HG03520 (cell line): ENCODE data around the gene RNF10.
"Not testable (repeated sequence)": the region's sequence is repeated elsewhere in the genome, so short reads cannot be mapped to it uniquely, and the experiment has no call there.

Source experiments
- ATAC-seq: cut with Tn5 transposase; IDR thresholded peaks from one replicate; pipeline ENCODE4 v1.9.1; 2021; ENCODE audit warnings: mild to moderate bottlenecking, moderate library complexity; ENCODE audit not compliant: unreplicated experiment

Gene RNF10

DNA sequence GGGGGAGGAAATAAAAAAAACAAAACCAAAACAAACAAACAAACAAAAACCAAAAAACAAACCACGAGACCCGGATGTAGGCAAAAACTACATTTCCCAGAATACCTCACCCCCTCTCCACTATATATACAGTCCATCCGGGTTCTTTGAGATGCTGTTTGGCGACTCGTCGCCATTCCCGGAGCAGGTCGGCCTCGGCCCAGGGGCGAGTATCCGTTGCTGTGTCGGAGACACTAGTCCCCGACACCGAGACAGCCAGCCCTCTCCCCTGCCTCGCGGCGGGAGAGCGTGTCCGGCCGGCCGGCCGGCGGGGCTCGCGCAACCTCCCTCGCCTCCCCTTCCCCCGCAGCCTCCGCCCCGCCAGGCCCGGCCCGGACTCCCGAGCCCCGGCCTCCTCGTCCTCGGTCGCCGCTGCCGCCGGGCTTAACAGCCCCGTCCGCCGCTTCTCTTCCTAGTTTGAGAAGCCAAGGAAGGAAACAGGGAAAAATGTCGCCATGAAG, at the start of gene RNF10:
TSS of gene RNF10 (plus strand) at position 154 of the 500 bp plus-strand sequence. CDS start 456 bp downstream, outside the sequence.
- ATAC-seq: peak; percentile 59

DNA sequence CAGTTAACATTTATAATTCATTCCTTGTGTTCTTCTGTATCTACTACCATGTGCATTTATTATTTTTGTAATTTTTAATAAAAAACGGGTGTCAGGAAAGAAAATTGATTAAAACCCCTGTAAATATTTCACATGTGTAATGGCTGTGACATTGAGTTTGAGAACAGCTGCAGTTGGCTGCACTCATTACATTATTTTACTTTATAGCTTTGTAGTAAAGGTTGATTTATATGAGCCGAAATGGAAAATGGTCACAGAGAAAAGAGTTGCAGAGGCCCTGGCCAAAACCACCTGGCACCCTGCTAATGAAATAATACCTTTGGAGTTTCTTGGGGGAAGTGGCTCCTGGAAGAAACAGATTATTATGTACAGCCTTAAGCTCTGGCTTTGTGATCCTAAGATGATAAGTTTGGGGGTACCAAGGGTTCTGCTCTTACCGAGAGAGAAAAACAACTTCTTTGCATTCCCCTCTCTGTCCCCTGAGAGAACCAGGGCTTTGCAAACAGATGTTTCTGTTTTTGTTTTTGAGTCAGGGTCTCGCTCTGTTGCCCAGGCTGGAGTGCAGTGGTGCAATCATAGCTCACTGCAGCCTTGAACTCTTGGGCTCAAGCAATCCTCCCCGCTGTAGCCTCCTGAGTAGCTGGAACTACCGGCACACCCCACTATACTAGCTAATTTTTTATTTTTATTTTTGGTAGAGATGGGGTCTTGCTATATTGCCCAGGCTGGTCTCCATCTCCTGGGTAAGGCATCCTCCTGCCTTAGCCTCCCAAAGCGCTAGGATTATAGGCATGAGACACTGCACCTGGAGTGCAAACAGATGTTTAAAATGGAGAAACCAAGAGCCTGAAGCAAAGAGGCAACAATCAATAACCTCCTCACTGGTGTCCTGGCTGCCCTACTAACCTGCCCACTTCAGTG, 47.9 kb upstream of the RNF10 start:
- ATAC-seq: no peak

DNA sequence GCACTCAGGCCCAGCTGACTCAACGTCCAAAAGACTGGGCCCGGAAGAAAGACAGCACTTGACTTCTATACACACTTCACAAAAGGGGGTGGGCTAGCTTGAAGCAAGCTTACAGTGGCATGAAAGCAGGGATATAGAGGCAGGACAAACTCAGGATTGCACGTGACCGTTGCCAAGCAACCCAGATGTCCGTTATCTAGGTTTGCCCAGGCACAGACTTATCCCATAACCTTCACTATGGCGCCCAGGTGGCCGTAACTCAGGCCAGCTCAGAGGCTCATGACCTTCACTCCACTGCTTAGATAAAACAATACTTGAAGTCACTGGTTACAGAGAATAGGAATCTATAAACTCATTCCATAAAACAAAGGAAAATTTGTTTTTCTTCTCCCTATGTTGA, 46.6 kb upstream of the RNF10 start:
- not testable (repeated sequence) for ATAC-seq

DNA sequence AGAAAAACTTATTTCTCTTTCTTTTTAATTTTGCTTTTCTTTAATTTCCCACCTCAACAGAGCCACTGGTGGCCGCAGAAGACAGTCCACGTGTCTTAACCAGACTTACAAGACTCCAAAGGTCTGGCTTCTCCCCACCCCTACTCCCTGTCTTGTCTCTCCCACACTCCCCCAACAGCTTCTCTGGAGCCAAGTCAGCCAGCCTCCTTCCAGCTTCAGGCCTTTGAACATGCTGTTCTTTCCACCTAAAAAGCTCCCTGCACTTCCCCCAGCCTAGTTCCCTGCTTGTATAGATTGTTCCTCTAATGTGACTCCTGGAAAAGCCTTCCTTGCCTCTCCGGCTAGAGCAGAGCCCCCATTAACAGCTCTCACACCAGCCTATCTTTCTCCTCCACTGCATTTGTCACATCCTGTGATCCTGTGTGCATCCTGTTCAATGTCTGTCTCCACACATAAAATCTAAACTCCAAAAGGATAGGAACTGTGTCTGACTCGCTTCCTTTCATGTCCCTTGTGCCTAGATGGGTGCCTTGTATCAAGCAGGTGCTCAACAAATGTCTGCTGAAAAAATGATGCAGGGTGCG, 46.0 kb upstream of the RNF10 start:
- no peak for ATAC-seq

DNA sequence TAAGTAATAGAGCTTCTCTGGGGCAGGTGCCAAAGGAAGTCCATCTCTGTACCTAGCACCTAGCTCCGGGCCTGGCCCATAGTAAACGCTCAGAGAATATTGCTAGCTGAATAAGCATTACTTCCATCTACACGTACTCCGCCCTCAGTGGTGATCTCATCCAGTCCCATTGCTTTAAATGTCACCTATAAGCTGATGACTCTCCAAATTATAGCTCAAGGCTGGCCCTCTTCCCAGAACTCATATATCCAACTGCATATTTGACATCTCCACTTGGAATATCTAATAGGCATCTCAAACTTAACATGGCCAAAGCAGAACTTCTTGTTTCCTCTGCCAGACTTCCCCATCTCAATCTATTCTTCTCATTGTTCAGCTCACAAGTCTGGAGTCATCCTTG, 45.1 kb upstream of the RNF10 start:
- ATAC-seq: no peak

DNA sequence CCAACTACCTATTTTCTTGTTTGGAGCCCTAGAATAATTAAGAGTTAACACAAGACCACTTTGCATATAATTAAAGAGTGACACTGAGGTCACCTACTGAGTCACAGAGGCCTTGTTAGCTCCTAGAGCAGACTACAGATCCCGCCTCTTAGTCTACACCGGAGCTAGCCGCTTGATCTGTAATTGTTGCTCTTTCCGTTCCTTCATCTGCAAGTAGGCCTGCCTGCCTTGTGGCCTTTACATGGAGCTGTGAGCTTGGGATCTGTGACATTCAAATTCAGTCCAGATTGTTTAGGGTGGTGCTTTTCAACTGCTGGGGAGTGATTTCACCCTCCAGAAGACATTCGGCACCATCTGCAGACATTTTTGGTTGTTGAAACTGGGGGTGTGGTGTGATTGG, 43.8 kb upstream of the RNF10 start:
- no peak for ATAC-seq

DNA sequence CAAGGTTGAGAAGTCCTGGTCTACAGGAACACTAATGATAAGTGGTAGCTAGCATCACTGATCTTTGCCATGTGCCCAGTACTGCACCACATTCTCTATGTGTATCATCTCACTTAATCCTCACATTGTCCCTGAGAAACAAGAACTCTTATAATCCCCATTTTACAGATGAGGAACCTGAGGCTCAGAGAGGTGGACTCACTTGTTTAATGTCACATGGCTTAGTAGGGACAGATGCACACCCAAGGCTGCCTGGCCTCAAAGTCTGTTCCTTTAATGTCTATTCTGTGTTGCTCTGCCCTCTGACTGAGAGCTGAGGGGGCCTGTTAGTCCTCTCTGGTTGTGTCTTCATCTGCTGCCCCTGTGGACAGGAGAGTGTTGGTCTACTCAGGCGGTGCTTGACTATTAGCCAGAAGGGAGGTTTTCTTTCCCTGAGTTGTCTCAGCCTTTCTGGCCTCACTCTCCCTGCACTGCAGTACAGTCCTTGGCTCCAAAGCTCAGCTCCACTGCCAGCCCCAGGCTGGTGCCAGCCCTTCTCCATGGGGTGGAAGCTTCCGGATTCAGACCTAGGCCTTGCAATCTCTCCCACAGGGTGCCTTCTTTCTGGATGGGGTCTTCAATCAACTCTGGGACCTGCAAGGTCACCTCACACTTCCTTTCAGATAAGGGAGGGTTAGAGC, 43.2 kb upstream of the RNF10 start:
- no peak for ATAC-seq

DNA sequence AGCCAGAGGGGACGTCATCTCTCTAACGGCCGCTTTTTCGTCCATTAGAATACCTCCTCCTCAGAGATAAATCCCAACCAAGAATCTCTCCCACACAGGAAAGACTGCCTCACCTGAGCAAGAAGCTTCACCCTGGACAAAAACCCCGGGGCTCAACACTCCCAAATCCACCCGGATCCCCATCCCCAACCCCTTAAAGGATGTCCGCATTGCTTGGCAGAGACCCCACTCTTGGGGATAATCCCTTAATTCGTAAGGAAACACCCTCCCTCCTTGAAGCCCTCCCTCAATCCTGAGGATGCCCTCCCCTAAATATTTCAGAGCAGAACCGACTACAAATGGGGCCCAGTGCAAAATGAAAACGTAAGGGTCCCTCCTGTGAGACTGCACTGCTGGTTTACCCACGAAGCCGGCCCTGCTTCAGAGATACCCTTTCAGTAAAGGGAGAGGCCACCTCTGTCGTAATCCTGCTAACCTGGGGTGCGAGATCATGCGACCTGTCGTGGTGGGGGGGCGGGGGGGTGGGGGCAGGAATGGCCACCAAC, 38.9 kb upstream of the RNF10 start:
- peak; percentile 12 for ATAC-seq

DNA sequence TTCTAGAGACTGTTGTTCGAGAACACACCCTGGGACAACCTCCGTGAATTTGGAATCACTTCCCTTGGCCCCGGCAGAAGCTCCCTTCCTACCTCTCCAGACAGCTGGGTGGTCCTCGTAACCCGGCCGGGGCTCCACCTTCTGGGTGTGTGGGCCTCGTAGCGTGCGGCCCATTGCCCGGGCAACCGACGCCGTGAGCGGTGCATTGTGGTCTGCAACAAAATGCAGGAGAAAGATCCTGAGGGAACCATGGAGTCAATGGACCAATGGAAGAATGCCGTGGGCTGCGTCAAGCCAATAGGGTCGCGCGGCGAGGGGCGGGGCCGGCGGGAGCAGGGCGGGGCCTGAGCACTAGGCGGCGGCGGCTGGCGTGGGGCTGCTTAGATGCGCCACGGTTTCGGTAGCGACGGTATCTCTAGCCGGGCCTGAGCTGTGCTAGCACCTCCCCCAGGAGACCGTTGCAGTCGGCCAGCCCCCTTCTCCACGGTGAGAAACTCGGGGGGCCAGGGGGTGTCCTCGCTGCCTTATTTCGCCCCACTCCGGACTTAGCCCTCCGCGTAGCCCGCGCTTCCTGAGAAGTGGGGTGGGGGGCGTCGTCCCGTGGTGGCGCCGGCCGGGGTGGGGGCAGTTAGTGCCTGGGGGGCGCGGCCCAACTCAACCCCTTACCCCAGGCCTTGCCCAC, 38.3 kb upstream of the RNF10 start, which contains the start of gene DYNLL1:
TSS of gene DYNLL1 (plus strand) at position 383 of the 682 bp plus-strand sequence. CDS start 309 bp downstream, outside the sequence.
- ATAC-seq: peak; percentile 84

DNA sequence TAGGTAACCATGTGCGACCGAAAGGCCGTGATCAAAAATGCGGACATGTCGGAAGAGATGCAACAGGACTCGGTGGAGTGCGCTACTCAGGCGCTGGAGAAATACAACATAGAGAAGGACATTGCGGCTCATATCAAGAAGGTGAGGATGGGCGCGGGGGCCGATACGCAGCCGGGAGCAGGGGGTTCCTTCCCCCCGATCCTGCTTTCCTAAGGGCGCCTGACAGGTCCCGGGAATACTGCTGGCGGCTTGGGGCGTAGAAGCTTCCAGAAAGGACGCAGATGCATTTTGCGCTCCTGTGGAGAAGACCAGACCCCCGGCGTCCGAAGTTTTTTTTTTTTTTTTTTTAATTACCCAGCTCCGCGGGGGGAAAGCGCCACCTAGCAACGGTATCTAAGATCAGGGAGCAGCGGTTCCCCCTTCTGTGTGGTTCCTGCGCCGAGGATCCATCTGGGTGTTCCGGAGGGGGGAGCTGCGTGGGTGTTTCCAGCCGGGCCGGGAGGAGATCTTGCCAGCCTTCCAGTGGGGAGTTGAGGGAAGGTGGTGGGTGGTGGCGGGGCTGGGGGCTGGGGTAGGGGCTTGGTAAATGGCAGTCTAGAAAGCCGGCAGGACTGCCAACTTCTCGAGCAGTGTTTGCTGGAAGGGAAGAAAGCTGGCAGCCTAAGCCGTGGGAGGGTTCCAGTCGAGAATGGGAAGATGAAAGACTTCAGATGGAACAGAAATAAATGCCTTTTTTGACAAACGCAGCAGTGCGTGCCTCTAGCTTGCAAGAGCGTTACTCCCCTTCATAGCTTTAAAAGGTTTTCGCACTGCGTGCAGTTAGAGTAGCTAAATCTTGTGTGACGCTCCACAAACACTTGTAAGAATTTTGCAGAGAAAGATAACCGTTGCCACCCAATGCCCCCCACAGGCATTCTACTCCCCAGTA, 37.5 kb upstream of the RNF10 start:
- ATAC-seq: no peak

DNA sequence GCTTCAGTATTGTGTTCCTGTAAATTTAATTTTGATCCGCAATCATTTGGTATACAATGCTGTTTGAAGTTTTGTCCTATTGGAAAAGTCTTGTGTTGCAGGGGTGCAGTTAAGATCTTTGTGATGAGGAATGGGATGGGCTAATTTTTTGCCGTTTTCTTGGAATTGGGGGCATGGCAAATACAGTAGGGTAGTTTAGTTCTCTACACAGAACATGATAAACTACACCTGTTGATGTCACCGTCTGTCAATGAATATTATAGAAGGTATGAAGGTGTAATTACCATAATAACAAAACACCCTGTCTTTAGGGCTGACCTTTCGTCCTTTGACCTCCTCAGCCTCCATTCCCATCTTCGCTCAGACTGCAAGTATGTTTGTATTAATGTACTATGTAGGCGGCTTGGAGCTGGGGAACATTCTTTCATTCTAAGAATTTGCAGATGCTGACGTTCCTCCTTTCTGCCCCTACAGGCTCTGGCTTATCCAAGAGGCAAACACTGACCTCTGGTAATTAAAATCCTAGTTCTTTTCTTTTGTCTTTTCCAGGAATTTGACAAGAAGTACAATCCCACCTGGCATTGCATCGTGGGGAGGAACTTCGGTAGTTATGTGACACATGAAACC, 36.5 kb upstream of the RNF10 start:
- ATAC-seq: no peak

DNA sequence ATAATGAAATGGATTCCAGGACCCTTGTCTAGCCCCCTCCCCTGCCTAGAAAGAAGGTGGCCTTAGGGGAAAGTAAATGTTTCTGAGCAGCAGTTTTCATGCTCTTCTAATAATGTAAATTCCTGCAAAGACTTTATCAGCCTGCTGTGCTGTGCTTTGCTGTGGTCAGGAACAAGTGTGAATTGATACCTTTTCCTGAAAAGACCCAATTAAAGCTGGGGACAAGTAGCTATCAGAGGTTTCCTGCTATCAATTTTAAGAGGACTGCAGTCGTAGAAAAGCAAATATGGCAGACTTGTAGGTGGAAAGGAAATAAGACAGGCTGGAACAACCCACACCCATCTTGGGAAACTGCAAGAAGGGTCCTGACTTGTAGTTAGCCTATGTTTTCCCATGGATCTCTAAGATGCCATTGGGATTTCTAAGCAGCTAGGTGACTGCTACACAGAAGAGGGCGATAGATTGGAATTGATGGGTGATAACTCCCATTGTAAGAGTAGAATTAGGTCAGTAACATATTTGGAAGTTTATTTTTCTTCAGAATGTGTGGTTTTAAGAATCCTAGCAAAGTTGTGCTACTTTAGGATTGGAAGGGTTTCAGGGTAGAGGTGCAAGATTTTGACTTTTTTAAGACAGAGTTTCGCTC, 35.2 kb upstream of the RNF10 start:
- no peak for ATAC-seq

DNA sequence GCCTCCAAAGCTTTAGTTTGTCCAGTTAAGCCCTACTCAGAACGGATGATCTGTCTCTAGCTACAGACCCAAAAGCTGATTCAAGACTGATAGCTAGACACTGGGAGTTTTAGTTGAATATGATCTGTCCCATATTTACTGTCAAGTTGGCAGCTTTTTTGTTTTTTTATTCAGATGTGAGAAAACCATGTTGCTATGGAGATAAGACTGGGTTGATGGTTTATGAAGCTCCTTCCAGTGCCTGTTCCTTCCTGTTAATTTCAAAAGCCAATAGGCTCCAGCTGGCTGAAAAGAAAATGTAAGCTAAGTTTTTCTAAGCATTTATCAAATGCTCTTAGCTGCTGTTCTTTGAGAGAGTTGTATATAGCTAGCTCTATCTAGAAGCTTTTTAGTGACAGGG, 33.6 kb upstream of the RNF10 start:
- ATAC-seq: no peak

DNA sequence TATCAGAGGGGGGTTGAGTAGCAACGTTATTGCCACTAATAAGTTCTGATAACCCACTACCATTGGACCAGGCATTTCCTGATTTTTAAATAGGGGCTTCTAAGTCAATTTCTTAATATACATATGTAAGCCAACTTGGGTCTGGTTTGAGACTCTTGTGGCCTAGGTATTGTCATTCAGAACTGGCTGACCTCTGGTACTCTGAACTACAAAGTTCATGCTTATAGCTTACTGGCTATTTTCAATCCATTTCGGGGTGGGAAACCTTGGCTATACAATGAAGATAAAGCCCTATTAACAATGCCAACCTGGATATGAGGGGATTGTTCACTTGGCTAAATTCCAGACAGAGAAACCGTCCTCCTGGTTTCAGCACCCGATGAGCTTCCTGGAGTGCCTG, 29.6 kb upstream of the RNF10 start:
- no peak for ATAC-seq

DNA sequence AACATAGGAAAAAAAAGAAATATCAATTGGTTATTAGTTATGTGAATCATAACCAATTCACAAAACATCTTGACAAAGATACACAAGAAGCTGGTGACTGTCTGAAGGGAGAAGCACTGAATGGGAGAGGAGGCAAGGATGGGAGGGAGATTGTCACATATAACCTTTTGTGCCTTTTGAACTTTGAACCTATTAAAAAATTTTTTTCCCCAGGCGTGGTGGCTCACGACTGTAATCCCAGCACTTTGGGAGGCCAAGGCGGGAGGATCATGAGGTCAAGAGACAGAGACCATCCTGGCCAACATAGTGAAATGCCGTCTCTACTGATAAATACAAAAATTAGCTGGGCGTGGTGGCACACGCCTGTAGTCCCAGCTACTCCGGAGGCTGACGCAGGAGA, 25.6 kb upstream of the RNF10 start:
- no peak for ATAC-seq

DNA sequence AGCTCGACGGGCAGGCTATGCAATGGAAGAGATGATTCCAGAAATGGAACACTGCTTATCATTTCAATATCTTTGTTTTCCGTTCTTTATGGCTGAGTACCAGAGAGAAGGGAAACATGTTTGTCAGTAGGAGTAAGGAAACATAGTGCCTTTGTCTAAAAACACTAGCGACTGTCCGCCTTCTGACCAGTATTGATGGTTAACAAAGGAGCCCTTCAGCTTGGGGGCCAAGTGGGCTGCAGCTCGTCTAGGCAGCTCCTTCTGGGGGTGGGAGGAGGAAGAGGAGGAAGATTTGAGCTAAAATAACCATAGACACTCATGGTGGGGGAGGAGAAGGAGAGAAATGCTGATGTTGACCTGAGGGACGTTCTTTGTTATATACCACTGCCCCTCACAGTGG, 20.2 kb upstream of the RNF10 start:
- ATAC-seq: no peak

DNA sequence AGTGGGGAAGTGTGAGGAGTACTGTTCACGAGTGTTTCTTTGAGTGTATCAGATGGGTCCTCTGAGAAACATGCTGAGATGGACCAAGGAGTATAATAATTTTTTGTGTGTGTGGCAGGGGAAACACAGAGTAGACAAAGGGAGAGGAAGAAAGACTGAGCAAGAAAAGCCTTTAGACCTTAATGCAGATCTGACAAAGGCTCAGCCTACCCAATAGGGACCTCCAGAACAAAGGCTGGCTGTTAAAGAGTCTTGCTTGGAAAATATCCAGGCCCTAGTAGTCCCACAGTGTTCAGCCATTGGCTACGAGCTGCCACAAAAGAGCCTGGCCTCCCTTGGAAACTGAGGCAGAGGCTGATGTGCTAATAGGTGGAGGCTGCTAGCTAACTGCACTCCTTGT, 18.7 kb upstream of the RNF10 start:
- no peak for ATAC-seq

DNA sequence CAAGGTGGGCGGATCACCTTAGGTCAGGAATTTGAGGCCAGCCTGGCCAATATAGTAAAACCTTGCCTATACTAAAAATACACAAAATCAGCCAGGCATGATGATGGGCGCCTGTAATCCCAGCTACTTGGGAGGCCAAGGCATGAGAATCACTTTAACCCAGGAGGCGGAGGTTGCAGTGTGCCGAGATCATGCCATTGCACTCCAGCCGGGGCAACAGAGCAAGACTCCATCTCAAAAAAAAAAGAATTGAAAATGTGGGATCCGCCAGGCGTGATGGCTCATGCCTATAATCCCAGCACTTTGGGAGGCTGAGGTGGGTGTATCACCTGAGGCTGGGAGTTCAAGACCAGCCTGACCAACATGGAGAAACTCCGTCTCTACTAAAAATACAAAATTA, 14.8 kb upstream of the RNF10 start:
- ATAC-seq: not testable (repeated sequence)

DNA sequence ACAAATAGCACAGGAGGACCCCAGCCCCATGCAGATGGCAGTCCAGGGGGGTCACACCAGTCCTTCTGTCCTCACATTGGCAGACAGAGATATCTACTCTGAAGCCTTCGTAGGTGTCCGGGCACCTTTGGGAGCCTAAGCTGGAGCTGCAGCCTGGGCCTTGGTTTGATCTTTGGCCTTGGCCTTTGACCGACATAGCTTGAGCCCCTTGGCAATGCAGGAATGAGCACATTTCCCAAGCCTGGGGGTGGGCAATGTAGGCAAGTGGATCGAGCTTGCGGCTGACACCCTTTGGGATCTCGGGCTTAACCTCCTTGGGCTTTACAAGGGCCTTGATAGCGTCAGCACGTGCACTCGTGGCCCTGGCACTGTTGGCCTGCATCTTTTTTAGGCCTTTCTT, 11.6 kb upstream of the RNF10 start:
- ATAC-seq: no peak
